Fibroblast of lung (primary cell): ENCODE results near the gene CAMTA1. TPM values are rescaled to one million over a fixed set of nuclear protein-coding genes. Genes with fewer than 3 reads are reported as not detected.

Source experiments
- DNase-seq, 2 donors: peaks; one replicate each; pipeline versions ENCODE4 v3.0.0 to v3.0.0-alpha.2; 2010; ENCODE audit warnings: low read depth in 2 of 2
- H2AFZ ChIP-seq: 2 replicates; pipeline ENCODE4 v1.5.1; 2012; ENCODE audit warnings: low read length, control low read depth, inconsistent platforms
- H3K27ac ChIP-seq: 2 replicates; pipeline ENCODE4 v1.5.1; 2011; ENCODE audit warnings: low read length, control low read depth; ENCODE audit not compliant: insufficient read depth
- H3K27me3 ChIP-seq: 2 replicates; pipeline ENCODE4 v1.5.1; 2011; ENCODE audit warnings: mild to moderate bottlenecking, low read length; ENCODE audit not compliant: control insufficient read depth, insufficient read depth
- H3K36me3 ChIP-seq: 2 replicates; pipeline ENCODE4 v1.5.1; 2011; ENCODE audit warnings: low read length; ENCODE audit not compliant: control insufficient read depth, insufficient read depth
- H3K4me1 ChIP-seq: 2 replicates; pipeline ENCODE4 v1.5.1; 2011; ENCODE audit warnings: low read length; ENCODE audit not compliant: control insufficient read depth, insufficient read depth; ENCODE audit errors: extremely low read depth
- H3K4me2 ChIP-seq: 2 replicates; pipeline ENCODE4 v1.5.1; 2011; ENCODE audit warnings: low read length, control low read depth; ENCODE audit not compliant: insufficient read depth; ENCODE audit errors: extremely low read depth
- H3K4me3 ChIP-seq, 4 experiments: fragments of 200-600 bp in 1 of 4; sonication (generic) in 1 of 4; replicated peaks in 1 of 4; 2 replicates each; pipeline ENCODE4 v1.5.1; 2011 to 2016; ENCODE audit warnings: low read length in 4 of 4, low read depth in 3 of 4, mild to moderate bottlenecking in 3 of 4, control low read depth in 2 of 4, inconsistent platforms in 1 of 4, mixed read lengths in 1 of 4; ENCODE audit not compliant: insufficient read depth in 1 of 4; ENCODE audit errors: control extremely low read depth in 1 of 4
- H3K79me2 ChIP-seq: 2 replicates; pipeline ENCODE4 v1.5.1; 2012; ENCODE audit warnings: mild to moderate bottlenecking, low read length, inconsistent platforms; ENCODE audit not compliant: control insufficient read depth, insufficient read depth
- H3K9ac ChIP-seq: 2 replicates; pipeline ENCODE4 v1.5.1; 2011; ENCODE audit warnings: mild to moderate bottlenecking, low read length, control low read depth; ENCODE audit not compliant: insufficient read depth
- H3K9me3 ChIP-seq: 2 replicates; pipeline ENCODE4 v1.5.1; 2012; ENCODE audit warnings: low read depth, low read length; ENCODE audit not compliant: control insufficient read depth, insufficient read depth
- H4K20me1 ChIP-seq: 2 replicates; pipeline ENCODE4 v1.5.1; 2011; ENCODE audit warnings: low read length; ENCODE audit not compliant: control insufficient read depth, insufficient read depth; ENCODE audit errors: extremely low read depth
- CTCF ChIP-seq, 2 donors: IDR thresholded peaks in 1 of 2; conservative IDR thresholded peaks in 1 of 2; 1 replicate in 1 of 2; 2 replicates in 1 of 2; pipeline ENCODE4 v1.5.1; 2011 to 2012; ENCODE audit warnings: low read length in 2 of 2, control low read depth in 1 of 2, inconsistent platforms in 1 of 2, low read depth in 1 of 2, mild to moderate bottlenecking in 1 of 2
- EZH2 ChIP-seq: IDR thresholded peaks from 2 replicates; pipeline ENCODE4 v1.5.1; 2012; ENCODE audit warnings: low read length, control low read depth, mild to moderate bottlenecking; ENCODE audit errors: missing control alignments
- polyA plus RNA-seq, 2 donors: library from polyadenylated mRNA; depleted of rRNA in 1 of 2; stranded (reverse) in 1 of 2; unstranded in 1 of 2; fragments of >200 nt; gene quantifications; 2 replicates each; pipeline ENCODE4 v1.2.1, GENCODE V29; 2011 to 2012; ENCODE audit warnings: missing spikeins in 1 of 2
- total RNA-seq: library from RNA; depleted of rRNA; stranded (reverse); fragments of >200 nt; gene quantifications from 2 replicates; pipeline ENCODE4 v1.2.1, GENCODE V29; 2014

CAMTA1 gene
- total and polyA plus RNA-seq, 2 donors (not counting 1 experiment from before 2014, with no cell fraction given), result 47.6 to 86.0 TPM

GRCh38 chr1:6950001-6950765, 164.9 kb downstream of the CAMTA1 start:
- Histone ChIP-seq H3K4me2 (no peak overlapping the region), H3K4me3 (no peak overlapping the region), H3K27ac (no peak overlapping the region), H3K36me3 (no peaks in the 10 kb centered on the region), H3K27me3 (no peaks in the 10 kb centered on the region), H4K20me1 (no peaks in the 10 kb centered on the region), H3K79me2 (no peaks in the 10 kb centered on the region), H2AFZ (no peak overlapping the region), H3K9me3 (no peaks in the 10 kb centered on the region), H3K9ac (no peak overlapping the region), H3K4me1 (no peaks in the 10 kb centered on the region)
- TF ChIP-seq EZH2, result no peak
- TF ChIP-seq CTCF (conservative IDR thresholded peaks at IDR 0.05 in 1 of 2, IDR thresholded peaks at IDR 0.05 in 1 of 2; ENCODE audit: low read depth in 1 of 2, low read length in 2 of 2), result no peak
- DNase-seq, result no peak

GRCh38 chr1:6951536-6951935, 166.3 kb downstream of the CAMTA1 start:
- no peaks in the 10 kb centered on the region for H3K9me3 ChIP-seq
- H2AFZ ChIP-seq, result no peak overlapping the region
- DNase-seq, result no peak
- H3K79me2 ChIP-seq, result no peaks in the 10 kb centered on the region
- H3K9ac ChIP-seq, result no peak overlapping the region
- TF ChIP-seq CTCF (conservative IDR thresholded peaks at IDR 0.05 in 1 of 2, IDR thresholded peaks at IDR 0.05 in 1 of 2; ENCODE audit: low read depth in 1 of 2, low read length in 2 of 2), result no peak
- no peak for TF ChIP-seq EZH2
- no peak overlapping the region for H3K4me3 ChIP-seq
- no peaks in the 10 kb centered on the region for H3K27me3 ChIP-seq
- H3K27ac ChIP-seq, result no peak overlapping the region
- H4K20me1 ChIP-seq, result no peaks in the 10 kb centered on the region
- H3K4me2 ChIP-seq, result no peak overlapping the region
- H3K36me3 ChIP-seq, result no peaks in the 10 kb centered on the region
- no peaks in the 10 kb centered on the region for H3K4me1 ChIP-seq

GRCh38 chr1:6953216-6953615, 168.0 kb downstream of the CAMTA1 start:
- no peak overlapping the region for H3K4me2 ChIP-seq
- no peak for TF ChIP-seq CTCF (conservative IDR thresholded peaks at IDR 0.05 in 1 of 2, IDR thresholded peaks at IDR 0.05 in 1 of 2; ENCODE audit: low read depth in 1 of 2, low read length in 2 of 2)
- TF ChIP-seq EZH2, result no peak
- DNase-seq, result no peak
- no peaks in the 10 kb centered on the region for H3K27me3 ChIP-seq
- no peaks in the 10 kb centered on the region for H3K79me2 ChIP-seq
- no peak overlapping the region for H3K27ac ChIP-seq
- H3K4me3 ChIP-seq, result no peak overlapping the region
- no peaks in the 10 kb centered on the region for H3K9me3 ChIP-seq
- no peak overlapping the region for H2AFZ ChIP-seq
- no peaks in the 10 kb centered on the region for H3K4me1 ChIP-seq
- H4K20me1 ChIP-seq, result no peaks in the 10 kb centered on the region
- no peak overlapping the region for H3K9ac ChIP-seq
- no peaks in the 10 kb centered on the region for H3K36me3 ChIP-seq
